ENCODE data around the gene SCO2. TPM values are rescaled to one million over a fixed set of nuclear protein-coding genes. Genes with fewer than 3 reads are reported as not detected.
"Not testable (repeated sequence)": the region's sequence is repeated elsewhere in the genome, so short reads cannot be mapped to it uniquely, and the experiment has no call there.

The SCO2 gene
- total and polyA plus RNA-seq, 11 donors, result 0.67 to 2.6 (median 1.1) TPM; not detected in 6

- H3K4me1 ChIP-seq, result peaks cover 0 to 35% (median 25%) of the 10 kb centered on the region in 12 donors
- 86 to 89% (median 88%) methylated on average over 14 to 22 of the region's 22 CpGs for WGBS, 4 donors
- H3K4me3 ChIP-seq, result no peak overlapping the region
- H3K27me3 ChIP-seq, result no peaks in the 10 kb centered on the region
- H3K27ac ChIP-seq, result no peak overlapping the region
- DNase-seq (peak in 3 of 5 donors; percentile 21 to 62 (median 29)), ATAC-seq (no peak)
- intact Hi-C loops (cut with DNase I), result loop anchor here in 1 of 10 donors (10.0 kb wide), 1 partner anchor 278 kb away; the partner anchor contains the start of gene TUBGCP6
- no peaks in the 10 kb centered on the region for H3K9me3 ChIP-seq
- peaks cover 0 to 73% (median 60%) of the 10 kb centered on the region in 9 donors for H3K36me3 ChIP-seq
- TF ChIP-seq POLR2A (IDR thresholded peaks at IDR 0.05), result no peak
- TF ChIP-seq CTCF (IDR thresholded peaks at IDR 0.05), result no peak
Measured at GRCh38 chr22:50522806-50523438, 2.5 kb downstream of the SCO2 start.

- peaks cover 0 to 77% (median 66%) of the 10 kb centered on the region in 9 donors for H3K36me3 ChIP-seq
- DNase-seq (peak in 2 of 5 donors; percentile 13 to 51), ATAC-seq (no peak)
- peaks cover 0 to 33% (median 23%) of the 10 kb centered on the region in 12 donors for H3K4me1 ChIP-seq
- H3K9me3 ChIP-seq, result no peaks in the 10 kb centered on the region
- H3K4me3 ChIP-seq, result no peak overlapping the region
- H3K27ac ChIP-seq, result no peak overlapping the region
- TF ChIP-seq CTCF (IDR thresholded peaks at IDR 0.05), result no peak
- H3K27me3 ChIP-seq, result no peaks in the 10 kb centered on the region
- 87 to 92% (median 90%) methylated on average over 11 to 15 of the region's 15 CpGs for WGBS, 4 donors
- intact Hi-C loops (cut with DNase I), result loop anchor here in 1 of 10 donors (10.0 kb wide), 1 partner anchor 278 kb away; the partner anchor contains the start of gene TUBGCP6
Measured at GRCh38 chr22:50522208-50522805, 3.1 kb downstream of the SCO2 start.

GRCh38 chr22:50521710-50522109 is 3.7 kb downstream of the SCO2 start:
- intact Hi-C loops (cut with DNase I), result loop anchor here in 1 of 10 donors (10.0 kb wide), 1 partner anchor 277 kb away; the partner anchor contains the start of gene TUBGCP6
- H3K9me3 ChIP-seq, result no peaks in the 10 kb centered on the region
- no peaks in the 10 kb centered on the region for H3K27me3 ChIP-seq
- ATAC-seq (no peak), DNase-seq (peak in 2 of 5 donors; percentile 8 to 23)
- 87 to 95% (median 94%) methylated on average over 7 to 10 of the region's 10 CpGs for WGBS, 4 donors
- H3K36me3 ChIP-seq, result peaks cover 0 to 83% (median 69%) of the 10 kb centered on the region in 9 donors
- H3K27ac ChIP-seq, result no peak overlapping the region
- peaks cover 0 to 27% (median 17%) of the 10 kb centered on the region in 12 donors for H3K4me1 ChIP-seq
- no peak overlapping the region for H3K4me3 ChIP-seq
- no peak for TF ChIP-seq CTCF (IDR thresholded peaks at IDR 0.05)

- Histone ChIP-seq H3K4me3 (no peak overlapping the region), H3K27me3 (no peaks in the 10 kb centered on the region), H3K4me1 (peaks cover 0 to 19% (median 12%) of the 10 kb centered on the region in 12 donors), H3K9me3 (no peaks in the 10 kb centered on the region), H3K36me3 (peaks cover 0 to 91% (median 76%) of the 10 kb centered on the region in 9 donors), H3K27ac (no peak overlapping the region)
- TF ChIP-seq CTCF (IDR thresholded peaks at IDR 0.05) (no peak), POLR2A (IDR thresholded peaks at IDR 0.05) (no peak)
- no peak for ATAC-seq
- DNase-seq, result no peak
- 95 to 96% (median 95%) methylated on average over 10 to 13 of the region's 13 CpGs for WGBS, 4 donors
- intact Hi-C loops (cut with DNase I), result loop anchor here in 1 of 10 donors (10.0 kb wide), 1 partner anchor 276 kb away; the partner anchor contains the start of gene TUBGCP6
Measured at GRCh38 chr22:50520826-50521453, 4.5 kb downstream of the SCO2 start.

- Histone ChIP-seq H3K4me1 (peaks cover 0 to 15% (median 12%) of the 10 kb centered on the region in 12 donors), H3K36me3 (peaks cover 0 to 92% (median 76%) of the 10 kb centered on the region in 9 donors)
- H3K4me3 ChIP-seq, H3K27me3 ChIP-seq, DNase-seq, H3K27ac ChIP-seq, ATAC-seq, H3K9me3 ChIP-seq: not testable (repeated sequence)
- WGBS, 4 donors, result 95 to 96% (median 95%) methylated on average over 8 of the region's 8 CpGs
- intact Hi-C loops (cut with DNase I), result loop anchor here in 1 of 10 donors (10.0 kb wide), 1 partner anchor 275 kb away; the partner anchor contains the start of gene TUBGCP6
Measured at GRCh38 chr22:50520184-50520583, 5.2 kb downstream of the SCO2 start.

Data from heart left ventricle (tissue), 16 donors.